ENCODE measurements around the gene MTHFSD. TPM values are rescaled to one million over a fixed set of nuclear protein-coding genes. Genes with fewer than 3 reads are reported as not detected.

Gene MTHFSD
- total and polyA plus RNA-seq, 10 of the 15 experiments (the other 5 are each of a cell fraction or from before 2014, with no cell fraction given): 2.2 to 24.5 (median 18.1) TPM

DNA sequence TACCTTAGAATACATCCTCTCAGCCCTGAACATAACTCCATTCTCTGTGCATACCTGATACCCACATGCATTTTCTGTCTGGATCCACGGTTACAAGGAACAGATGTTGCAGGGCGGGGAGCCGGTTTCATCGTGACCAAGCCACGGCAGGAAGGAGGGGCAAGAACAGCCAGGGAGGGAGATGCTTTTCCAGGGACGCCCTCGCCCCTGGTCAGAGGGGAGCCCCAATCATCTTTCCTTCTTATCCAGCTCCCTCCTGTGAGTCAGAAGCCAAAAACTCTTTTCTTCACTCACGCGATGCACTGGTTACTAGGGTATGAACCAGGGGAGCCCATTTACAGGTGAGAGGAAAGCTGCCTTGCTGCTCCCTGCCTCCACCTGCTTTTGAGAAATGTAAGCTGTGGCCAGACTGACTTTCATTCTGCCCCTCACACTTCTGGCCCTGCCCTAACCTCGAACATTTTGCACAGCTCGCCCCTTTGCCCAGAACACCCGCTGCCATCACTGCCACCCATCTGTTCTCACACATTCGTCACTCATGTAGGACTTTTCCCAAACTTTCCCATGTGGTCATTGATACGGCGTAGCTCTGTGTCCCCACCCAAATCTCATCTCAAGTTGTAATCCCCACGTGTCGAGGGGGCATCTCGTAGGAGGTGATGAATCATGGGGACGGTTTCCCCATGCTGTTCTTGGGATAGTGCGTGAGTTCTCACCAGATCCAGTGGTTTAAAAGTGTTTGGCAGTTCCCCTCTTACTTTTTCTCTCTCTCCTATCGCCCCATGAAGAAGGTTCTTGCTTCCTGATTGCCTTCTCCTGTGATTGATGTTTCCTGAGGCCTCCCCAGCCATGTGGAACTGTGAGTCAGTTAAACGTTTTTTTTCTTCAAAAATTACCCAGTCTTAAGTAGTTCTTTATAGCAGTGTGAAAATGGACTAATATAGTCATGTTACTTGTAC, 43.9 kb upstream of the MTHFSD start:
- WGBS (ENCODE audit: insufficient coverage, insufficient replicate concordance, low lambda C conversion rate, missing lambda C conversion rate): 12% methylated on average over 22 of the region's 22 CpGs
- Histone ChIP-seq H3K79me2 (ENCODE audit: control insufficient read depth, insufficient read depth, low read length) (no peaks in the 10 kb centered on the region), H2AFZ (ENCODE audit: control insufficient read depth, low read depth, low read length) (no peak overlapping the region), H4K20me1 (ENCODE audit: control insufficient read depth, insufficient read depth) (no peaks in the 10 kb centered on the region), H3K27ac (ENCODE audit: control insufficient read depth, insufficient read depth) (no peak overlapping the region), H3K36me3 (ENCODE audit: control insufficient read depth in 2 of 2, insufficient read depth in 2 of 2, low read length in 1 of 2) (no peaks in the 10 kb centered on the region), H3K4me1 (ENCODE audit: control insufficient read depth, insufficient read depth, low read length) (no peaks in the 10 kb centered on the region), H3K9me3 (replicated peaks; ENCODE audit: control insufficient read depth, insufficient read depth, low read length) (no peaks in the 10 kb centered on the region), H3K4me3 (no peak overlapping the region), H3K9ac (ENCODE audit: control insufficient read depth, insufficient read depth, low read length) (no peak overlapping the region), H3K27me3 (replicated peaks in 1 of 2; ENCODE audit: control insufficient read depth in 2 of 2, insufficient read depth in 2 of 2, low read length in 1 of 2) (no peaks in the 10 kb centered on the region; a peak in 1 of 4 replicates), H3K4me2 (ENCODE audit: control insufficient read depth, insufficient read depth) (no peak overlapping the region)
- intact Hi-C loops (cut with micrococcal nuclease; ENCODE audit: unreplicated experiment) (no loop called here), in situ Hi-C loops (cut with MboI) (no loop called here)
- POLR2A ChIA-PET: no interaction called here
- RAD21 ChIA-PET (ENCODE audit: unreplicated experiment): no interaction called here
- CTCF ChIA-PET: interaction anchor here (0.7 kb wide), 1 partner anchor 82 kb away, joined by 3 read pairs; no protein-coding TSS in a partner anchor
- DNase-seq (ENCODE audit: low read depth, low spot score): no peak
- BruUV-seq (replicated peaks): no TSS peak
- TF ChIP-seq SUZ12 (IDR thresholded peaks at IDR 0.05; ENCODE audit: unreplicated experiment) (no peak), CBX3 (IDR thresholded peaks at IDR 0.05; ENCODE audit: borderline replicate concordance, low read depth) (no peak), EP300 (IDR thresholded peaks at IDR 0.05; ENCODE audit: borderline replicate concordance in 1 of 2, control insufficient read depth in 1 of 2, low read depth in 2 of 2, low read length in 2 of 2) (no peak), STAT3 (IDR thresholded peaks at IDR 0.05; ENCODE audit: low read depth, low read length) (no peak), TCF3 (IDR thresholded peaks at IDR 0.05; ENCODE audit: borderline replicate concordance, insufficient read depth, low read depth, low read length) (no peak), MEF2A (IDR thresholded peaks at IDR 0.05; ENCODE audit: insufficient read depth, low read depth, low read length) (no peak), HDGF (IDR thresholded peaks at IDR 0.05) (no peak), GABPA (IDR thresholded peaks at IDR 0.05; ENCODE audit: low read depth) (no peak), MYB (IDR thresholded peaks at IDR 0.05; ENCODE audit: borderline replicate concordance, low read depth, low read length) (no peak), NFYA (IDR thresholded peaks at IDR 0.05; ENCODE audit: borderline replicate concordance, low read depth, low read length) (no peak), FOXM1 (IDR thresholded peaks at IDR 0.05; ENCODE audit: low read depth, low read length) (no peak), KAT2A (conservative IDR thresholded peaks at IDR 0.05; ENCODE audit: control insufficient read depth, low read depth, low read length) (no peak), ETV6 (conservative IDR thresholded peaks at IDR 0.05 in 1 of 2, IDR thresholded peaks at IDR 0.05 in 1 of 2; ENCODE audit: borderline replicate concordance in 1 of 2, low read depth in 1 of 2) (no peak)
- FAIRE-seq: no peak
- SMC1A ChIA-PET (ENCODE audit: uncharacterized antibody, unreplicated experiment): no interaction called here
- no peak for ATAC-seq

Data from GM12878 (cell line).